ENCODE results near the gene LOXHD1. TPM values are rescaled to one million over a fixed set of nuclear protein-coding genes. Genes with fewer than 3 reads are reported as not detected.

The LOXHD1 gene
- total RNA-seq, 4 donors from 2014 or later = 0.41 TPM; not detected in 3

DNA sequence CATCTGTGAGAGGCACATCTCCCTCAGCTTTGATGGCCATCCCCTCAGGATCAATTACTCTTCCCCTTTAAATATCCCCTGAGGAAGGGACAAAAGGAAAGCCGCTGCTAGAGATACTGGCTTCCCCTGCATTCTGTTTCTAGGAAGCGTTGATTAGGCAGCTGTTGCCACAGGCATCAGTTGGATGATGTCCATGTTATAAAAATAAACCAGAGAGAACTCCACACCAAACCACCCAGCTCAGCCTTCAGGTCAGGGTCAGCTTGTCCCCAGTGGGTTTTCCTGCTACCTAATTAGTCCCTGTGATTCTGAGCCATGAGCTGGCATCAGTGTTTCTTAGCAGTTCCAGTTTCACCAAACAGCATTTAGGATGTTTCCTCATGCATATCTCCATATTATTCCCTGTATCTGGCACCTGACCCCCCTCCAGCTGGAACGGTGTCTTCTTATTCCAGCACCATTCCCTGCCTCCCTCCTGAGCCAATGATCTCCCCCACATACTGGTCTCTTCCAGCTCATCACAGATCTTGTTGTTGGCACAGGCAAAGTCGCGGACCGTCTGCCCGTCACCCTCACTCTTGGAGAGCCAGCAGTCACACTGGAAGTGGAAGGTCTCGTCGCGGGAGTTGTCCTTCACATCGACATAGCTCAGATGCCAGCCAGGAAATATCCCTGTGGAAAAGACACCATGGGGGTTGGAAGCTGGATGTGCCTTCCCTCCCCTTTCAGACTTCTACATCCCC is 168.4 kb downstream of the LOXHD1 start:
- TF ChIP-seq, protein P1, sequence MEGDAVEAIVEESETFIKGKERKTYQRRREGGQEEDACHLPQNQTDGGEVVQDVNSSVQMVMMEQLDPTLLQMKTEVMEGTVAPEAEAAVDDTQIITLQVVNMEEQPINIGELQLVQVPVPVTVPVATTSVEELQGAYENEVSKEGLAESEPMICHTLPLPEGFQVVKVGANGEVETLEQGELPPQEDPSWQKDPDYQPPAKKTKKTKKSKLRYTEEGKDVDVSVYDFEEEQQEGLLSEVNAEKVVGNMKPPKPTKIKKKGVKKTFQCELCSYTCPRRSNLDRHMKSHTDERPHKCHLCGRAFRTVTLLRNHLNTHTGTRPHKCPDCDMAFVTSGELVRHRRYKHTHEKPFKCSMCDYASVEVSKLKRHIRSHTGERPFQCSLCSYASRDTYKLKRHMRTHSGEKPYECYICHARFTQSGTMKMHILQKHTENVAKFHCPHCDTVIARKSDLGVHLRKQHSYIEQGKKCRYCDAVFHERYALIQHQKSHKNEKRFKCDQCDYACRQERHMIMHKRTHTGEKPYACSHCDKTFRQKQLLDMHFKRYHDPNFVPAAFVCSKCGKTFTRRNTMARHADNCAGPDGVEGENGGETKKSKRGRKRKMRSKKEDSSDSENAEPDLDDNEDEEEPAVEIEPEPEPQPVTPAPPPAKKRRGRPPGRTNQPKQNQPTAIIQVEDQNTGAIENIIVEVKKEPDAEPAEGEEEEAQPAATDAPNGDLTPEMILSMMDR (IDR thresholded peaks at IDR 0.05 in 4 of 5, conservative IDR thresholded peaks at IDR 0.05 in 1 of 5) = no peak
- no peak for TF ChIP-seq POLR2A (IDR thresholded peaks at IDR 0.05)
- H3K4me3 ChIP-seq = no peak overlapping the region
- no peaks in the 10 kb centered on the region for H3K27me3 ChIP-seq
- no peaks in the 10 kb centered on the region for H3K9me3 ChIP-seq
- H3K36me3 ChIP-seq = no peaks in the 10 kb centered on the region
- DNase-seq (no peak), ATAC-seq (peak in 1 of 2 donors; percentile 61)
- intact Hi-C loops (cut with DNase I; ENCODE audit: low total_unique reads) (no loop called here), in situ Hi-C loops (cut with MboI; ENCODE audit: low sequenced_read_pairs in 4 of 4) (loop anchor here (25.0 kb wide), 2 partner anchors 101 to 201 kb away; no protein-coding TSS in a partner anchor)
- H3K4me1 ChIP-seq = peaks cover 10 to 16% of the 10 kb centered on the region in 2 donors
- no peak overlapping the region for H3K27ac ChIP-seq

DNA sequence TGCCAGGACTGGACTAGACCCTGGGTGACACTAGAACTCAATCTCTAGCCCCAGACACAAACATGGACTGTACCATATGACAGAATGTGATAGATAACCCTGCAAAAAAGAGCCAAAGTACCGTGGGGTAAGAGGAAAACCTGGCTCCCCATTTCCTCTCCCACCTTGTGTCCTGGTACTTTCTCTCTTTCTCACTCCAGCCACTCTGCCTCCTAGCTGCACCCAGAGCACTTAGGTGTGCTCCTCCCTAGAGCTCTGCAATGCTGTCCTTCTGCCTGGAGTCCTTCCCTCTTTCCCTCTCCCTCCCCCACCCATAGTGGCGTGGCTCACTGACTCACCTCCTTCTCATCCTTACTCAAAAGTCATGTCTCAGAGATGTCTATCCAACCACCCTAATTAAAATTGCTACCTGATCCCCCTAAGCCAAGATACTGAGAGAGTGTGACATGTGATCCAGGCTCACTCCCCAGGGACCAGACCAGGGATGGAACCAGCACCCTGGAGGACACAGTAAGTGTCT is 171.3 kb downstream of the LOXHD1 start:
- no peak for ATAC-seq
- intact Hi-C loops (cut with DNase I; ENCODE audit: low total_unique reads) (no loop called here), in situ Hi-C loops (cut with MboI; ENCODE audit: low sequenced_read_pairs in 4 of 4) (loop anchor here (25.0 kb wide), 2 partner anchors 98 to 198 kb away; no protein-coding TSS in a partner anchor)

DNA sequence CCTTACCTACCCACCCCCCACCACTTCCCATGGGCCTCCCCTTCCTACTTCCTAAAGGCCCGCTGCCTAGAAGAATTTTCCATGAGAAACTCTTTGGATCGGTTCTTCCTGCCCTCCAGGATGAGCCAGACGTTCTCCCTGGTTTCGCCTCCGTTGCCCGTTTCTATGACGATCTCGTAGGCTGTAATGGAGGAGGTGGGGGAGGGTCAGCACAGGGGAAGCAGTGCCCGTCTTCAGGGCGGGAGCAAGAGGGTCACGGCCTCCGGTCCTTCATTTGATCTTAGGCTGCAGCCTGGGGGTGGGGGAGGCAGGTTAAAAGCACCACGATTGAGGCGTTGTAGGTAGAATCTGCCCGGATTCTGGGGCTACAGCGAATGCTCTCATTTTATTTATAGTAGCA is 172.0 kb downstream of the LOXHD1 start:
- DNase-seq (no peak), ATAC-seq (no peak)
- in situ Hi-C loops (cut with MboI; ENCODE audit: low sequenced_read_pairs in 4 of 4) (loop anchor here (25.0 kb wide), 2 partner anchors 98 to 198 kb away; no protein-coding TSS in a partner anchor), intact Hi-C loops (cut with DNase I; ENCODE audit: low total_unique reads) (no loop called here)
- no peaks in the 10 kb centered on the region for H3K9me3 ChIP-seq
- no peaks in the 10 kb centered on the region for H3K27me3 ChIP-seq
- TF ChIP-seq, protein P1 (IDR thresholded peaks at IDR 0.05 in 4 of 5, conservative IDR thresholded peaks at IDR 0.05 in 1 of 5) = no peak
- no peak for TF ChIP-seq POLR2A (IDR thresholded peaks at IDR 0.05)
- peaks cover 10 to 16% of the 10 kb centered on the region in 2 donors for H3K4me1 ChIP-seq
- H3K36me3 ChIP-seq = no peaks in the 10 kb centered on the region
- no peak overlapping the region for H3K4me3 ChIP-seq
- no peak overlapping the region for H3K27ac ChIP-seq

More for the DNA sequence above, 171.3 kb downstream of the LOXHD1 start:
- DNase-seq = no peak
- Histone ChIP-seq H3K36me3 (no peaks in the 10 kb centered on the region), H3K27me3 (no peaks in the 10 kb centered on the region), H3K4me3 (no peak overlapping the region), H3K9me3 (no peaks in the 10 kb centered on the region), H3K27ac (no peak overlapping the region), H3K4me1 (peaks cover 10 to 16% of the 10 kb centered on the region in 2 donors)
- TF ChIP-seq, protein P1 (IDR thresholded peaks at IDR 0.05 in 4 of 5, conservative IDR thresholded peaks at IDR 0.05 in 1 of 5) = no peak
- TF ChIP-seq POLR2A (IDR thresholded peaks at IDR 0.05) = no peak

DNA sequence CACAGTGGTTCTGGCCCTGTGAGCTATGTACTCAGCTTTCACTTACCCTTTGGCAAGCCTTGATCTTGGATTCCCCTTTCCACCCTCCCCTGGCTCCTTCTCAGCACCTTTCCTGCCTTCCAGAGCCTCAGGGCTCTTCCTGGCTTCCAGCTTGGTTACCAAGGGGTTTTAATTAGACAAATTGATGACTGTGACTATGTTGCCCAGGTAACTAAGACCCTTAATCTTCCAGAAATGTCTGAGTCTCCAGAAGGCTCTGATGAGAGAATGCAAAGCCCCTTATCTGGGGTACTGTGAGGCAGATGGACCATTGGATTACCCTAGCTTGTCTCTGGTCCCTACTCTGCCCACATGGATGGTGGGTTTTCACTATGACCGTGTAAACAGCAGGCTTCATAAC is 174.2 kb downstream of the LOXHD1 start:
- no peak for TF ChIP-seq POLR2A (IDR thresholded peaks at IDR 0.05)
- TF ChIP-seq, protein P1 (IDR thresholded peaks at IDR 0.05 in 4 of 5, conservative IDR thresholded peaks at IDR 0.05 in 1 of 5) = no peak
- H3K9me3 ChIP-seq = no peaks in the 10 kb centered on the region

More for the DNA sequence above, 174.2 kb downstream of the LOXHD1 start:
- intact Hi-C loops (cut with DNase I; ENCODE audit: low total_unique reads) (no loop called here), in situ Hi-C loops (cut with MboI; ENCODE audit: low sequenced_read_pairs in 4 of 4) (loop anchor here (25.0 kb wide), 2 partner anchors 96 to 196 kb away; no protein-coding TSS in a partner anchor)
- Histone ChIP-seq H3K4me1 (peaks cover 4% of the 10 kb centered on the region in 2 donors), H3K36me3 (no peaks in the 10 kb centered on the region), H3K27me3 (no peaks in the 10 kb centered on the region), H3K27ac (no peak overlapping the region), H3K4me3 (no peak overlapping the region)
- ATAC-seq = no peak
- DNase-seq = no peak

All from gastrocnemius medialis (tissue), 4 donors.